ENCODE results near the gene ADGB.

The ADGB gene

DNA sequence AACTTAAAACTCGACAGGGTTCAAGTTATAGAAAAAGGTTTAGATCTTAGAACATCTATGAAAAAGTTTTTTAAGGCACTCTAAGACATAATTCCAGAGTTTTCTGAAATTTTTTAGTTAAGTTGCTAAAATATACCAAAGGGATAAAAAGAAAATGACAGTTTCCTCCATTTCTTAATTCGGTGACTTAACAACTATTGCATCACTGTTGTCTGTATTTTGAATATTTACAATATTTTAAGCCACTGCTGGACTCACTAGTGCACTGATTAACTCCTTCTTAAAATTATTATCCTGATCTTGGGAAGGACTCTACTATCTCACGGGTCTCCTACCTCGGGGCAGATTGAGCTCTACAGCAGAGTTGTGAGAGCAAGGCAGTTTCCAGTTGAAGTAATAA lies 91.0 kb downstream of the ADGB start:
- no peaks in the 10 kb centered on the region for H3K27me3 ChIP-seq (ENCODE audit: insufficient read depth, poor library complexity, severe bottlenecking)
- TF ChIP-seq SPI1 (IDR thresholded peaks at IDR 0.05; ENCODE audit: borderline replicate concordance, low read depth) (no peak), POLR2AphosphoS5 (IDR thresholded peaks at IDR 0.05; ENCODE audit: low read depth) (no peak), GABPA (IDR thresholded peaks at IDR 0.05; ENCODE audit: low read depth) (no peak)
- TF ChIP-seq, protein P1, sequence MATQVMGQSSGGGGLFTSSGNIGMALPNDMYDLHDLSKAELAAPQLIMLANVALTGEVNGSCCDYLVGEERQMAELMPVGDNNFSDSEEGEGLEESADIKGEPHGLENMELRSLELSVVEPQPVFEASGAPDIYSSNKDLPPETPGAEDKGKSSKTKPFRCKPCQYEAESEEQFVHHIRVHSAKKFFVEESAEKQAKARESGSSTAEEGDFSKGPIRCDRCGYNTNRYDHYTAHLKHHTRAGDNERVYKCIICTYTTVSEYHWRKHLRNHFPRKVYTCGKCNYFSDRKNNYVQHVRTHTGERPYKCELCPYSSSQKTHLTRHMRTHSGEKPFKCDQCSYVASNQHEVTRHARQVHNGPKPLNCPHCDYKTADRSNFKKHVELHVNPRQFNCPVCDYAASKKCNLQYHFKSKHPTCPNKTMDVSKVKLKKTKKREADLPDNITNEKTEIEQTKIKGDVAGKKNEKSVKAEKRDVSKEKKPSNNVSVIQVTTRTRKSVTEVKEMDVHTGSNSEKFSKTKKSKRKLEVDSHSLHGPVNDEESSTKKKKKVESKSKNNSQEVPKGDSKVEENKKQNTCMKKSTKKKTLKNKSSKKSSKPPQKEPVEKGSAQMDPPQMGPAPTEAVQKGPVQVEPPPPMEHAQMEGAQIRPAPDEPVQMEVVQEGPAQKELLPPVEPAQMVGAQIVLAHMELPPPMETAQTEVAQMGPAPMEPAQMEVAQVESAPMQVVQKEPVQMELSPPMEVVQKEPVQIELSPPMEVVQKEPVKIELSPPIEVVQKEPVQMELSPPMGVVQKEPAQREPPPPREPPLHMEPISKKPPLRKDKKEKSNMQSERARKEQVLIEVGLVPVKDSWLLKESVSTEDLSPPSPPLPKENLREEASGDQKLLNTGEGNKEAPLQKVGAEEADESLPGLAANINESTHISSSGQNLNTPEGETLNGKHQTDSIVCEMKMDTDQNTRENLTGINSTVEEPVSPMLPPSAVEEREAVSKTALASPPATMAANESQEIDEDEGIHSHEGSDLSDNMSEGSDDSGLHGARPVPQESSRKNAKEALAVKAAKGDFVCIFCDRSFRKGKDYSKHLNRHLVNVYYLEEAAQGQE (IDR thresholded peaks at IDR 0.05; ENCODE audit: insufficient replicate concordance, low read depth) = no peak
- TF ChIP-seq, protein P2, sequence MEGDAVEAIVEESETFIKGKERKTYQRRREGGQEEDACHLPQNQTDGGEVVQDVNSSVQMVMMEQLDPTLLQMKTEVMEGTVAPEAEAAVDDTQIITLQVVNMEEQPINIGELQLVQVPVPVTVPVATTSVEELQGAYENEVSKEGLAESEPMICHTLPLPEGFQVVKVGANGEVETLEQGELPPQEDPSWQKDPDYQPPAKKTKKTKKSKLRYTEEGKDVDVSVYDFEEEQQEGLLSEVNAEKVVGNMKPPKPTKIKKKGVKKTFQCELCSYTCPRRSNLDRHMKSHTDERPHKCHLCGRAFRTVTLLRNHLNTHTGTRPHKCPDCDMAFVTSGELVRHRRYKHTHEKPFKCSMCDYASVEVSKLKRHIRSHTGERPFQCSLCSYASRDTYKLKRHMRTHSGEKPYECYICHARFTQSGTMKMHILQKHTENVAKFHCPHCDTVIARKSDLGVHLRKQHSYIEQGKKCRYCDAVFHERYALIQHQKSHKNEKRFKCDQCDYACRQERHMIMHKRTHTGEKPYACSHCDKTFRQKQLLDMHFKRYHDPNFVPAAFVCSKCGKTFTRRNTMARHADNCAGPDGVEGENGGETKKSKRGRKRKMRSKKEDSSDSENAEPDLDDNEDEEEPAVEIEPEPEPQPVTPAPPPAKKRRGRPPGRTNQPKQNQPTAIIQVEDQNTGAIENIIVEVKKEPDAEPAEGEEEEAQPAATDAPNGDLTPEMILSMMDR (IDR thresholded peaks at IDR 0.05; ENCODE audit: insufficient read depth, low read length) = no peak

DNA sequence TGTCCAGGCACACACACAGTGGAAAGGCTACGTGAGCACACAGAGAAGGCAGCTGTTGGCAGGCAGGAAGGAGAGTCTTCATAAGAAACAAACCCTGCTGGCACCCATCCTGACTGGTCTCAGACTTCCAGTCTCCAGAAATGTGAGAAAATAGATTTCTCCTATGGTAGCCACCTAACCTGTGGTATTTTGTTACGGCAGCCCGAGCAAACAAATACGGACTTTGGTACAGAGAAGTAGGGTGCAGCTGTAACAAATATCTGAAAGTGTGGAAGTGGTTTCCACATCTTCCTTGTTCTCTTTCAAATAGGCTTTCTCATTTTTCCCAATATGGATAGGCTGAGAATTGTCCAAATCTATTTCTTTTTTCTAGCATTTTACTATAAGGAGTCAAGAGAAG lies 94.6 kb downstream of the ADGB start:
- Histone ChIP-seq H3K27me3 (ENCODE audit: insufficient read depth, poor library complexity, severe bottlenecking) (no peaks in the 10 kb centered on the region), H3K4me3 (replicated peaks; ENCODE audit: insufficient read depth, low read length) (no peak overlapping the region), H3K27ac (replicated peaks) (no peak overlapping the region)
- DNase-seq (ENCODE audit: low read depth in 1 of 2, low spot score in 1 of 2) = no peak
- TF ChIP-seq, protein P1 (IDR thresholded peaks at IDR 0.05; ENCODE audit: insufficient replicate concordance, low read depth) = no peak
- TF ChIP-seq GABPA (IDR thresholded peaks at IDR 0.05; ENCODE audit: low read depth) = no peak

More for the DNA sequence above, 91.0 kb downstream of the ADGB start:
- no peak overlapping the region for H3K27ac ChIP-seq (replicated peaks)
- no peak for DNase-seq (ENCODE audit: low read depth in 1 of 2, low spot score in 1 of 2)
- no peak overlapping the region for H3K4me3 ChIP-seq (replicated peaks; ENCODE audit: insufficient read depth, low read length)

DNA sequence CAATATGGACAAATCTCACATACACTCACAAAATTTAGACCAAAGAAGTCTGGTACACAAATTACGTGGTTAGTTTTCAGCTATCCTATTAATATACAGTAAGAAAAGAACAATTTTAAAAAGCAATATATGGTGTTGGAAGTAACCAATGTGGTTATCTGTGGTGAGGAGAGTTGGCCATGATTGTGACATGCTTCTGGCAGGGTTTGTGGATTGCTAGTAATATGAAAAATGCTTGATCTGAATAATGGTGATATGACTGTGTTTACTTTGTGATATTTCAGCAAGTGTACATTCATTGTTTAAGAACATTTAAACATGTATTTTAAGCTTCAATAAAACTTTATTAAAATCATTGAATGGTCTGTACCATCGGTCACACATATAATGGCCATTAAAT lies 99.1 kb downstream of the ADGB start:
- no peak for DNase-seq (ENCODE audit: low read depth in 1 of 2, low spot score in 1 of 2)
- TF ChIP-seq, protein P1 (IDR thresholded peaks at IDR 0.05; ENCODE audit: insufficient replicate concordance, low read depth) = no peak
- no peak for TF ChIP-seq GABPA (IDR thresholded peaks at IDR 0.05; ENCODE audit: low read depth)
- TF ChIP-seq, protein P2 (IDR thresholded peaks at IDR 0.05; ENCODE audit: insufficient read depth, low read length) = no peak
- no peak overlapping the region for H3K27ac ChIP-seq (replicated peaks)

More for the DNA sequence above, 99.1 kb downstream of the ADGB start:
- no peak overlapping the region for H3K4me3 ChIP-seq (replicated peaks; ENCODE audit: insufficient read depth, low read length)
- H3K27me3 ChIP-seq (ENCODE audit: insufficient read depth, poor library complexity, severe bottlenecking) = no peaks in the 10 kb centered on the region
